HG02571 (cell line): ENCODE measurements around the gene WWC2.
"Not testable (repeated sequence)": the region's sequence is repeated elsewhere in the genome, so short reads cannot be mapped to it uniquely, and the experiment has no call there.

ENCODE experiments used
- ATAC-seq: cut with Tn5 transposase; IDR thresholded peaks from one replicate; pipeline ENCODE4 v1.9.1; 2021; ENCODE audit warnings: mild to moderate bottlenecking, moderate library complexity; ENCODE audit not compliant: unreplicated experiment

WWC2 gene

DNA sequence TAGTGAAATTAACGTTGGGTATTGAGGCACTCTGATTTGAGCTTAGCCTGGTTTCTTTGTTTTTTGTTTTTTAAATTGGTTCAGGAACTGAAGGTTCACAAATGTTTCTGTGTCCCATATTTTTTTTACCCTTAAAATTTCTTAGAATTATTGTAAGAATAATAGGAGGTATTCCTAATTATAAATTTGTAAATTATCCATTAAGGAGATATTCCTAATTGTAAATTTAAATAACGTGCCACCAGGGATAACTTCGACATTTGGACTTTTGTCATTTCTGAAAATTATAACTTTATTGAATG lies 1.2 kb downstream of the WWC2 start:
- ATAC-seq = no peak

- no peak for ATAC-seq
These were observed 1.8 kb downstream of the WWC2 start for GRCh38 chr4:183100827-183101226.

DNA sequence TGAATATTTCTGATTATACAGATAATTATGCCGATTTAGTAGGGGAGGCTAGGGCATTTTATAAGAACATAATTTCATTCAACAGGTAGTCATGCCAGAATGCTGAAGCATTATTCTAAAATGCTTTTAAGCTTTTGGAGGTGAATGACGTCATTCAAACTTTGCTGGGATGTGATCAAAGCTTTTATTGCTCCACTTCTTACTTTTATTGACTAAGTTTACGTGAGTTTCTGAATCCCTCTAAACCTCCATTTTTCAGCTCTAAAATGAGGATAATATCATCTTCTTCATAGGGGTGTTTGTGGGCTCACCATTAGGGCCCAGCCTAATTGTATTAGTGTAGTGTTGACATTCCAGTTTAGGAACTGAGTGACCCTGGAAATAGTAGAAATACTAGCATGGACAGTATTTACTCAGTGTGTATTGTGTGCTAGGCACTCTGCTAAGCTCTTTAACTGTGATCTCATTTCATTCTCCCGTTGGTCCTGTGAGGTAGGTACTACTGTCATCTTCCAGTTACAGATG lies 3.0 kb downstream of the WWC2 start:
- no peak for ATAC-seq

- ATAC-seq = no peak
These were observed 6.0 kb downstream of the WWC2 start for GRCh38 chr4:183105092-183105491.

GRCh38 chr4:183106839-183107238 lies 7.8 kb downstream of the WWC2 start:
- no peak for ATAC-seq

DNA sequence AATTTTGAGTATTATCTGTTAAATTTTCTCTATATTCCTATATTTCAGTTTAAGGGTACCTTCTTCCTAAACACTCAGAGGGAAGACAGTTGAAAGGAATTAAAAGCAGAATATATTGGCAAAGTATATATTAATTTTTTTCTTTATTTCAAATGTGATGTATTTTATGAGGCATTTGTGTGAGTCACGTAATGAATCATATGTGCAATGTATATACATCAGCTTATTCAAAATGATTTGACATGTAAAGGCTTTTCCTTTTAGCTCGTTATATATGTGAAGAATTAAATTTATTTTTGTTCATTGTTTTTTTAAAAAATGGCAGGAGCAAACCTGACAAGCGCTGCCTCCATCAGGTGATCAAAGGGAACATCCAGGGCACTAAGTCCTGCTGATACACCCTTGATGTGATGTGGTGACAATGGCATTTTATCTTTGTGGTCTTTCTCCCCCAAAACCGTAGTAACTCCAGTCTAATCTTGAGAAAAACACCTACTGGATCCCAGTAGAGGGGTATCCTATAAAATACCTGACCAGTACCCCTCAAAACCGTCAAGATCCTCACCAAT lies 8.9 kb downstream of the WWC2 start:
- ATAC-seq = no peak

DNA sequence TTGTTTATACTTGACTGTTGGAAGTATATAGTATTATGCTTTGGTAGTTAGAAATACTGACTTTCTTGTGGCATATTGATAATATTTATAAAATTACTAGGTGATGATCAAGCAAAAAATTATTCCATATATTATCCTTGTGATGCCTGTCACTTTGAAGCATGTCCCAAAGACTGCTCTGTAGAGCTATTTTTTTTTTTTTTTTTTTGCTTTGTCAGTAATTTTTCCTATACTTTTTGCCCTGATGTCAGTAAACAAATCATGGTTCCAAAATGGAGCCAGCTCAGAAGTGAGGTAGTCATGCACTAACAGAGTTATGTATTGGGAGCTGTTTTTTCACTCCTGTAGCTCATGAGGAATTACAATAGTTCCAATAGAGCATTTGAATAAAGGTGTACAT lies 11.2 kb downstream of the WWC2 start:
- no peak for ATAC-seq

DNA sequence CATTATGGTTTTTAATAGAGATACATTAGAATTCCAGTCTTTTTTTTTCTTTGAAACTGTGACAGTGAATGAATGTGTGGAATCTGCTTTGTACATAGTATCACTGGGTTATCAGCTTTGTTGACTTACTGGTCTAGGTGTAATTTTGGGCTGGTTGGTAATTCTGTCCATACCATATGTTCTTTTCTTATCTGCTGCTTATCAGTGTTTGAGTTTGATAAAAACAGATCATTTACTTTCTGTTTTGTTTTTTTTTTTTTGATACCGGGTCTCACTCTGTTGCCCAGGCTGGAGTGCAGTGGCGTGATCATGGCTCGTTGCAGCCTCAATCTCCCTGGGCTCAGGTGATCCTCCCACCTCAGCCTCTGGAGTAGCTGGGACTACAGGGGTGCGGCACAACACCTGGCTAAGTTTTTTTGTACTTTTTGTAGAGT lies 12.4 kb downstream of the WWC2 start:
- ATAC-seq = no peak

GRCh38 chr4:183118141-183118540 lies 19.1 kb downstream of the WWC2 start:
- ATAC-seq = no peak

GRCh38 chr4:183118585-183118984 lies 19.5 kb downstream of the WWC2 start:
- ATAC-seq = no peak

DNA sequence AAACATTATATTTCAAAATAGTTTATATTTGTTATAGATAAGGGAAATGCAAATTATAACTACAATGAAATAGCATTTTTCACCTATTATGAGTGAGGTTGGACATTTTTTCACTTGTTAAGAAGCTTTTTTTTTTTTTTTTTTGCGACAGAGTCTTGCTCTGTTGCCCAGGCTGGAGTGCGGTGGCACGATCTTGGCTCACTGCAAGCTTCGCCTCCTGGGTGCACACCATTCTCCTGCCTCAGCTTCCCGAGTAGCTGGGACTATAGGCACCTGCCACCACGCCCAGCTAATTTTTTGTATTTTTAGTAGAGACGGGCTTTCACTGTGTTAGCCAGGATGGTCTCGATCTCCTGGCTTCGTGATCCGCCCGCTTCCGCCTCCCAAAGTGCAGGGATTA lies 22.6 kb downstream of the WWC2 start:
- not testable (repeated sequence) for ATAC-seq

DNA sequence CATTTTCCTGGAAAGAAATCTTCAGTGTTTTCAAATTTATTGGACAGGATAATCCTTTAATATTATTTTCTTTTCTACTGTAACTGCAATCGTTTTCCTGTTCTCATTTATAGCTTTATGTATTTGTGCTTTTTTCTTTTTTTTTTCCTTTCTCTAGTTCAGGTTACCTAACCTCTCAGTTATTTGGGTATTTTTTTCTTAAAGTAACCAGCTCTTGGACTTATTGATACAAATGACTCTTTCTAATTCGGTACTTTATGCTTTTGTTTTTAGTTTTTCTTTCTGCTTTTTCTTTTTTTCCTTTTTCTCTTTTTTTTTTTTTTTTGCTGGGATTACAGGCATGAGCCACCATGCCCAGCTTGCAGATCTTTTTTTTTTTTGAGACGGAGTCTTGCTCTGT lies 25.2 kb downstream of the WWC2 start:
- no peak for ATAC-seq

DNA sequence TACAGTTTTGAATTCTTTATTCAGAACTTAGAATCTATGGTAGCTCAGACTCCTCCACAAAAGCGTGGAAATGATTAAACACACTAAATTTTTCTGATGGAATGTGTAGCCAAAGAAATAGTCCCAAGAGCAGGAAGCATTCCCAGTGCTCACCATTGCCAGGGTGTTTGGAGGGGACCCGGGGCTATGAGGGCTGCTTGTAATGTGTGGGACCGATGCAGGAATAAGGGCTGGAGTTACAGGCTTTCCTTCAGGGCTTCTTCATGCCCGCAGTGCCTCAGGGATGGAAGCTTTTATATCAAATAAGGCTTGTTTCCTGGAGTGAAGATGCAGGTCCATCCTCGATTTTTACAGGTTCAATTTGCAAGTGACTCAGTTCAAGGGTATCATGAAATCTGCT lies 25.8 kb downstream of the WWC2 start:
- ATAC-seq = no peak

GRCh38 chr4:183129125-183129524 lies 30.1 kb downstream of the WWC2 start:
- ATAC-seq = no peak

DNA sequence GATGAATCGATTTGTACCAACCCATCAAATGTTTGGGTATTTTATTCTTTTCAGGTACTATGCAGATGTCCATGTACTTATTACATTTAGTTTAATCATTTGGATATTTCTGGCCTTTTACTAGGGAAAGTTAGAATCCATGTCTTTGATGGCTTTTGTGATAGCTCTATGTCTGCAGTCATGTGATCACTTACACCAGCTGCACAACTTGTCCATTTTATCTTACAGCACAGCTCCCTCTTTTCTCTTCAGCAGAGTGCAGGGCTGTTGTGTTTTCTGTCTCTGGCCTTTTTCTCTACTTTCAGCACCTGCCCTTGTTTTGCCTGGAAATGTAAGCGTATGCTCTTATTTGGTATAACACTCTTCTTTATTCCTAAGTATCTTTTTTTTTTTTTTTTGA lies 30.6 kb downstream of the WWC2 start:
- ATAC-seq = no peak

GRCh38 chr4:183130328-183131155 lies 31.5 kb downstream of the WWC2 start:
- ATAC-seq = no peak

DNA sequence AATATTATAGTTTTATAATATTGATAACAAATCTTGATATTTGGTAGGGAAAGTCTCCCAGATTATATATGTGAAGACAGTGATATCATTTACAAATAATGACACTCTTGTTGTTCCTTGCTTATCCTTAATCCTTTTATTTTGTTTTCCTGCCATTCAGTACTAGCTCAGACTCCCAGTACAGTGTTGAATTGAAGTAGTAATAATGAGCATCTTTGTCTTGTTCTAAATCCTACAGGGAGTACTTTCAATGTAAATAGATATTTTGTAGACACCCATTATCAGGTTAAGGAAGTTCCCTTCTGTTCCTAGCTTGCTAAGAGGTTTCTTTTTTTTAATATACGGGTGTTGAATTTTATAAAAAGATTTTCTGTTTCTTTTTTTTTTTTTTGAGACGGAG lies 33.0 kb downstream of the WWC2 start:
- no peak for ATAC-seq

DNA sequence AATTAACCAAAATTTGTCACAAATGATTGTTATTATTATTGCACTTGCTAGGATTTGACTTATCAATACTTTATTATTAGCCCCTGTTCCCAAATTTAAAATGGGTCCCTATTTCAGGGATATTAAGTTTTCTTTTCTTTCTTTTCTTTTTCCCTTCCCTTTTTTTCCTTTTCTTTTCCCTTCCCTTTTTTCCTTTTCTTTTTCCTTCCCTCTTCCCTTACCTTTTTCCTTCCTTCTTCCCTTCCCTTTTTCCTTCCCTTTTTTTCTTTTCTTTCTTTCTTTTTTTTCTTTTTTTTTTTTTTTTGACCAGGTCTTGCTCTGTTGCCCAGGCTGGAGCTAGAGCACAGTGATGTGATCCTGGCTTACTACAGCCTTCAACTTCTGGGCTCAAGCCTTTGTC lies 33.8 kb downstream of the WWC2 start:
- no peak for ATAC-seq

DNA sequence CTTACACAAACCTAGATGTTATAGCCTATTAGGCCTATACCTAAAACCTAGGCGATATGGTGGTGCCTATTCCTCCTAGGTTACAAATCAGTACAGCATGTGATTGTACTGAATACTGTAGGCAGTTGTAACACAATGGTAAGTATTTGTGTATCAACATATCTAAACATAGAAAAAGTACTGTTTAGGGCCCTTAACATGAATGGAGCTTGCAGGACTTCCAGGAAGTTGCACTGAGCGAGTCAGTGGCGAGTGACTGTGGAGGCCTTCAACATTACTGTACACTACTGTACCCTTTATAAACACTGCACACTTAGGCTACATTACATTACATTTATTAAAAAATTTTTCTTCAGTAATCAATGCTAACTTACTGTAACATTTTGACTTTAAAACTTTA lies 37.8 kb downstream of the WWC2 start:
- no peak for ATAC-seq

DNA sequence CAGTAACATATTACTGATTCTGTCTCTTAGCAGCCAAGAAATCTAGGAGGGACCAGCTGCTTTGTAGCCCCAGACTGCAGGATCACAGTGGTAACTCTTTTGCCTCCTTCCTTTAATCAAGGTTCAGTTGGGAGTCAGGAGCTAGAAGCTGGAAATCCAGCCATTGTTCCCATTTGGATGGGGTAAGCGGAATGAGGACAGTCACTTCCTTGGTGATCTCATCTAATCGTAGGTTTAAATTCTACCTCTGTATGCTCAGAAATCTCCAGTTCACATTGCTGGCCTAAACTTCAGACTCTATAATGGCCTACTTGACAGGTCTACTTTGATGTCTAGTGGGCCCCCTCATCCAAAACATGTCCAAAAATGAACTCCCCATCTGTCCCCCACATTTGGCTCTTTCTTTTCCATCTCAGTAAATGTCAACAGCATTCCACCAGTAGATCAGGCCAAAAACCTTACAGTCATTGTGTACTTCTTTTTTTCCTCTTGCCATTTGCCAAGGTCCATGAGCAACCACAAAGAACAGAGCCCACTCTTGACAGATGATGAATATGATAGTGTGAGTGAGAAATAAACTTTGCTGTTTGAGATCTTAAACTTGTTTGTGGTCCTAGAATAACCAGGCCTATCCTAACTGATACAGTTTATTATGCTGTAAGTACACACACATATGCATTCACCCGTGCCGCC lies 40.1 kb downstream of the WWC2 start:
- ATAC-seq = no peak

DNA sequence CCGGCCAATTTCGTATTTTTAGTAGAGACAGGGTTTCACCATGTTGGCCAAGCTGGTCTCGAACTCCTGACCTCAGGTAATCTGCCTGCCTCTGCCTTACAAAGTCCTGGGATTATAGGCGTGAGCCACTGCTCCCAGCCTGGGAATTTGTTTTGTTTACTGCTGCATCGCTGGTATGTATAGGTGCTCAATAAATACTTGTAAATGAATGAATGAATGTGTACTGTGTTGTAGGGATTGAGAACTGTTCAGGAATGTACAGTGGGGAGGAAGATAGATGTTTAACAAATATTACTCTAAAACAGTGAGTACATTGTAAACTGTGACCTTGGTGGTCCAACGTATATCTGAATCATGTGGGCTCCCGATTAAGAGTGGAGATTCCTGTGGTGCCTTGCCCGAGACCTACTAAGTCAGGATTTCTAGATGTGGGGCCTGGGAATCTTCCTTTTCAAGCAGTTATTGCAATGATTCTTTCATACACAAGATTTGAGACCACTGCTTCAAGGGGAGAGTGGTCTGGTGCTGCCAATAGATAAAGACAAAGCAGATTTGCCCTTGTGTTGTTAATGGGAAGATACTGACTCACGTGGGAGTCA lies 41.0 kb downstream of the WWC2 start:
- no peak for ATAC-seq

DNA sequence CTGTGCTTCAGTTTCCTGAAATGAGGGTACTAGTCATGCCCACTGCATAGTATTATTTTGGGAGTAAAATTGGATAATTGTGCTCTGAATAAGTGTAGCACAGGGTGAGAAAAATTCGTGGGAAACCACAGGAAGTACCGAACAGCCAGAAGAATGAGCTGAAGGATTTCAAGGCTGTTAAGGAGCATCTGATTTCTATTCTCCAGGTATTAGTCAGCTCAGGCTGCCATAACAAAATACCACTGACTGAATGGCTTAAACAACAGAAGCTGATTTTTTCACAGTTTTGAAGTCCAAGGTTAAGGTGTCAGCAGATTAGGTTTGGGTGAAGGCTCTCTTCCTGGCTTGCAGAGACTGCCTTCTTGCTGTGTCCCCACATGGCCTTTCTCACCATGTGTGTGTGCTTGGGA lies 41.9 kb downstream of the WWC2 start:
- ATAC-seq = no peak
